Activated gamma-delta T cell (primary cell): ENCODE data around the gene GTF3C4.

Experiments
- DNase-seq: peaks from one replicate; lab custom pipeline; 2025; lab: John Stamatoyannopoulos, UW
- total RNA-seq, 2 donors: gene quantifications; one replicate each; lab custom pipeline; 2026; lab: John Stamatoyannopoulos, UW

Gene GTF3C4, protein sequence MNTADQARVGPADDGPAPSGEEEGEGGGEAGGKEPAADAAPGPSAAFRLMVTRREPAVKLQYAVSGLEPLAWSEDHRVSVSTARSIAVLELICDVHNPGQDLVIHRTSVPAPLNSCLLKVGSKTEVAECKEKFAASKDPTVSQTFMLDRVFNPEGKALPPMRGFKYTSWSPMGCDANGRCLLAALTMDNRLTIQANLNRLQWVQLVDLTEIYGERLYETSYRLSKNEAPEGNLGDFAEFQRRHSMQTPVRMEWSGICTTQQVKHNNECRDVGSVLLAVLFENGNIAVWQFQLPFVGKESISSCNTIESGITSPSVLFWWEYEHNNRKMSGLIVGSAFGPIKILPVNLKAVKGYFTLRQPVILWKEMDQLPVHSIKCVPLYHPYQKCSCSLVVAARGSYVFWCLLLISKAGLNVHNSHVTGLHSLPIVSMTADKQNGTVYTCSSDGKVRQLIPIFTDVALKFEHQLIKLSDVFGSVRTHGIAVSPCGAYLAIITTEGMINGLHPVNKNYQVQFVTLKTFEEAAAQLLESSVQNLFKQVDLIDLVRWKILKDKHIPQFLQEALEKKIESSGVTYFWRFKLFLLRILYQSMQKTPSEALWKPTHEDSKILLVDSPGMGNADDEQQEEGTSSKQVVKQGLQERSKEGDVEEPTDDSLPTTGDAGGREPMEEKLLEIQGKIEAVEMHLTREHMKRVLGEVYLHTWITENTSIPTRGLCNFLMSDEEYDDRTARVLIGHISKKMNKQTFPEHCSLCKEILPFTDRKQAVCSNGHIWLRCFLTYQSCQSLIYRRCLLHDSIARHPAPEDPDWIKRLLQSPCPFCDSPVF
- total RNA-seq = 42.9 to 49.1 reads per million in 2 donors

DNA sequence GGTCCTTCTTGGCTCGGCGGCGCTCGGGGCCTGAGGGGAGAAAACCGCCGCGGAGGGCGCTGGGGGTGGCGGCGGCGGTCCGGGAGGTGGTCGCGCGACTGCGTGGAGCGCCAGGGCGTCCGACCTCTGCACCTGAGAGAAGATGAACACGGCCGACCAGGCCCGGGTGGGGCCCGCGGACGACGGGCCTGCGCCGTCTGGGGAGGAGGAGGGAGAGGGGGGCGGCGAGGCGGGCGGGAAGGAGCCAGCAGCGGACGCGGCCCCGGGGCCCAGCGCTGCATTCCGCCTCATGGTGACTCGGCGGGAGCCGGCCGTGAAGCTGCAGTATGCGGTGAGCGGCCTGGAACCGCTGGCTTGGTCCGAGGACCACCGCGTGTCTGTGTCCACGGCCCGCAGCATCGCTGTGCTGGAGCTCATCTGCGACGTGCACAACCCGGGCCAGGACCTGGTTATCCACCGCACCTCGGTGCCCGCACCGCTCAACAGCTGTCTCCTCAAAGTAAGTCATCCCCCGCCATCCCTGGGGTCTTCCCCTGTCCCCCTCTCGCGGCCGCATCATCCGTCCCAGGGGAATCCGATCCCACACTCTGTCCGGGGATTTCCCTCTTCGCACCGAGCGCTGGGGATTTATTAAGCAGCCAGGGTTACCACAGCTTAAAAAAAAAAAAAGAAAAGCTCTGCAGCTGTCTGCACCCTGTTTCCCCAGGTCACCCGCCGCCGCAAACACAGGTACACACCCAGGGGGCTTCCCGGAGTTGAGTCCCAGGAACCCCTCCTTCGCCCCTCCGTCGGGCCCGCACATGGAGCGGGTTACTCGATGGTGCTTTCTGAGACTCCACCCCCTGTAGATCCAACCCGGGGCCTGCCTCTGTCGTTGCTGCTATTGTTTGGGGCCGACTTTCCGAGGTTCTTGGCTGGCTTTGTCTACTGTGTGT, at the start of gene GTF3C4:
Gene GTF3C4, plus strand, starts transcription at position 8 of the 935 bp plus-strand sequence. Its CDS starts 135 bp downstream, at position 143.
- DNase-seq = peak; percentile 81

DNA sequence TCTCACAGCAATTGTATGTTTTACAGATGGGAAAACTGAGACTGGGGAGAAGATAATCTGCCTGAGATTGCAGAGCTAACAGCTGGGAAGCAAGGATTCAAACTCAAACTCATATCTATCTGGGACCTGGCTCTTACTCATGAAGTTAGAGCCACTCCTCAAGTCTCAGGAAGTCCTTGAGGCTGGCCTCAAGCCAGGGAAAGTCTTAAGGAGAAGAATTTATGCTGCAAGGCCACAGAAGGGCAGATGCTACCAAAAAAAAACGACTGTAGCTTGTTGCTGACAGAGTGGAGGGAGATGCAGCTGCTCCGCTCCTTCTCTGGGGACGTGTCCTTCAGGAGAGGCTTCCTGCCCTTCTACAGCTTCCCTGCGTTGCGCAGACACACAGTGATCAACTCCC, 48.1 kb upstream of the GTF3C4 start:
- DNase-seq = no peak

DNA sequence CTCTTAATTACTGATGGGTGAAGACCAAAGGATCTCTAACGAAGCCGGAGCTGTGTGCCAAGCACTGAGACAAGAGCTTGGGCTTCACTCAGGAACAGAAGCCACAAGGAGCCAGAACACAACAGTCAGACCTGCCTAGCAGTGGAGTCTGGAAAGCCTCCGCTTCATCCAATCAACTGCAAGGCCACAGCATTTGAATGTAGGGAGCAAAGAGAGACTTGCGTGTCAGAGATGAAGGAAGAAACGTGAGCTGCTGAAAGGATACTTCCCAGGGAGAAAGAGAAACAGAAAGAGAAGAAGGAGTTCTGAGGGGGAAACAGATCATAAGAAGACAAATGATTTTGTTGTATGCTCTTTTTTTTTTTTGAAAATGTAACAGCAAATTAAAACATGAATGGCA, 44.0 kb upstream of the GTF3C4 start:
- no peak for DNase-seq

DNA sequence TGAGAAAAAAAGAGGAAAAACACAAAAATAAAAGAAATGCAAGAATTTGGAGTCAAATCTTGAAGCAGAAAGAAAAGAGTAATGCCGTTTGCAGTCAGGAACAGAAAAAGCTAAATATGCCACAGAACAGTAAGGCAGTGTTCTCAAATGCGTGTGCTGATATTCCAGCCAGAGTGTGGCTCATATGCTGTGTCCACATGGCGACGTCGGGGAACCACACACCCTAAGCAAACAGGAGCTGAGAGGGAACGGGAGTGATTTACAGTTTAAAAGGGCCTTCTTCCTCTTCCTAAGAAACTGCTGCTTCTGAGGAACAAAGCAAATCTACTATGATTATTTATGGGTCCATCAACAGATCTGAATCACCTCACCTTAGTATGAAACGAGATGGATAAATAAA, 43.2 kb upstream of the GTF3C4 start:
- DNase-seq = no peak

DNA sequence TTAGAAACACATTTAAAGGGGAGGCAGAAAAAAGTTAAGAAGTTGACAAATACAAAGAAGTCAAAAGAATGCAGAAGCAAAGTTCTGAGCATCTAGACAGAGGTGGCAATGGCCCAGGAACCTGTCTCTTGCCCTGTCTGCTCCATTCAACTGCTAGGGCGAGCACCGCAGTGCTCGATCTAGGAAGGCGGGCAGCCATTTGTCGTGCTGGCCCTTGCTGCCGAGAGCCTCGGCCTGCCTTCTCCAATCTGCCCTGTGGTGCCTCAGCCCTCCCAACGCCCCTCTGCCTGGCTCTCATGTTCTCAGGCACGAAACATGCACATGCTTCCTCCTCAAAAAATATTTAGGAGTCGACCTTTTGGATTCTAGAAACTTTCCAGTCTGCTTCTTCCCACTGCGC, 42.7 kb upstream of the GTF3C4 start:
- no peak for DNase-seq

DNA sequence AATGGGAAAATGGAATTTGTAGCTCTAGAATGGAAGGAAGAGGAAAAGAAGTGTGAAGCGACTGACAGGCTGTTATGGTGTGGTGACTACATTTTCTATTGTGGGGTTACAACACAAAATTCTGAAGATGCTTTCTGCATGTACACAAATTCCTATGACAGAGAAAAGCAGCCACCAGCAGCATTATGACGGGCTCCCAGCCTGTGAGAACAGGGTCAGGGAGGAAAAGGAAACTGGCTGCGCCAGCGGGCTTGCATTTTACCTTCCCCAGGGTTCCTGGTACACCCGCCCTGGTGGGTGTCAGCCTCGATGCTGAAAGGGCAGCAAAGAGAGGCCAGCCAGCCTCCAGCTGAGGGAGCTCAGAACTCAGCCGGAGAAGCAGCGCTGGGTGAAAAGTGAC, 41.5 kb upstream of the GTF3C4 start:
- no peak for DNase-seq

DNA sequence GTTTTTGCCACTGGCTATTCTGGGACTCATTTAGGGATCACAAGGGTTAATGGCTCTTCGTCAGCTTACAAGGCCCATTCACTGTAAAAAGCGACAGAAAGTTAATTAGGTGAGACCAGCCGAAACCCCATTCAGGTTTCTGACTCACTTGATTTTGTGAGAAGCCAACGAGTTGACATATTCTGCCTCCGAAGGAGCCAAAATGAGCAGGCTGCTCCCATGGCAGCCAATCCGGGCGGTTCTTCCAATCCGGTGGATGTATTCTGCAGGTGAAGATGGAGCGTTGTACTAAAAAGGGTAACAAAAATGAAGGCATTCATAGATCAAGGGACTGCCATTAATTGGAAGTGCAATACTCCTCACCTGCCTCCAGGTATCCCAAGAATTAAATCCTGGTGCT, 40.1 kb upstream of the GTF3C4 start:
- no peak for DNase-seq

DNA sequence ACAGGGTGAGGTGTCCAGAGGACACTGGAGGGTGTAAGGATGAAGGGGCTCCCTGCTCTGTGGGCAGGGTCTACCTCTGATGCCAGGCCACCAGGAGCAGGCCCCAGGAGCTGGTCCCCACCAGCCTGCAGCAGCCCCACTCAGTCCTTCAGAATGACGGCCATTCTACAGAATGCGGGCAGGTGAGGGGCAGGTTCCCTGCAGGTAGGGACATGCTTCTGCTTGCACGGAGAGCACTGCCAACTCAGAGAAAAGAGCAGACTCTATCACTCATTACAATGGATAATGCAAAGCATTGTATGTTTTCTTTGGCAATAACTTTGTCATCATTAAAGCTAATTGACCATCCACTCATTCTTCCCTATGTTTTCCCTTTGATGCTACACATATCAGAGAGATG, 39.5 kb upstream of the GTF3C4 start:
- no peak for DNase-seq

DNA sequence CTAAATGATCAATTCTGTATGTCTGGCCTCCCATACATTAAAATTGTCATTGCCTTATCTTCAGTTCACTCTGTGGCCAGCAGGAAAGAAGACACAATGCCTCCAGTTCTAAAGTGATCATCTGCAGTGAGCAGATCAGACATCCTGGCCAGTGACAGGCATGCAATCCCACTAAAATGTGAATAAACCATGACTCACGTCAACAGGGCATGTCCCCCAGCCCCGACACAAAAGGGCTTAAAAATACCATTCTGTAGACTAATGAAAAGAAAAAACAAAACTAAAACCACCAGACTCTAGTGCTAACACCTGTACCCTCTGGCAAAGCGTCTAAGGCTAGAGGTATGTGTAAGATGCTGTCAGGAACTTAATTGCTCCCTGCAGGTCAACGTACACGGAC, 39.0 kb upstream of the GTF3C4 start:
- DNase-seq = no peak

DNA sequence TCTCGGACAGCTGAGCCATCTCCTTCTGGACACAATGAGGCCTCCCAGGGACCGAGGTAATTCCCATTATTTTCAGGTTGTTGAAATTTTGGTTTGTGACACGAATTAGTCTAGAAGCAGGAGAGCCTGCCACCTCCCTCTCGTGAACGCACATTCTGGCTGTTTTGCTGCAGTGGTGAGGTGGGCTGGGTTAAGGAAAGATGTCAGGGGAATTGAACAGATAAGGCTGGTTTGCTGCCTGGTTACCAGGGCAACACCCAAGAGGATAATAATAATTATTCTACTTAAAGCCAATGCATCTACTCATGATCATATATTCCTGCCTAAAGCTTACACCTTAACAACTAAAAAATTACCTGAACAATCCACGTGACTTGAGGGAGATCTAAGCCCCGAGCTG, 38.6 kb upstream of the GTF3C4 start:
- DNase-seq = no peak

DNA sequence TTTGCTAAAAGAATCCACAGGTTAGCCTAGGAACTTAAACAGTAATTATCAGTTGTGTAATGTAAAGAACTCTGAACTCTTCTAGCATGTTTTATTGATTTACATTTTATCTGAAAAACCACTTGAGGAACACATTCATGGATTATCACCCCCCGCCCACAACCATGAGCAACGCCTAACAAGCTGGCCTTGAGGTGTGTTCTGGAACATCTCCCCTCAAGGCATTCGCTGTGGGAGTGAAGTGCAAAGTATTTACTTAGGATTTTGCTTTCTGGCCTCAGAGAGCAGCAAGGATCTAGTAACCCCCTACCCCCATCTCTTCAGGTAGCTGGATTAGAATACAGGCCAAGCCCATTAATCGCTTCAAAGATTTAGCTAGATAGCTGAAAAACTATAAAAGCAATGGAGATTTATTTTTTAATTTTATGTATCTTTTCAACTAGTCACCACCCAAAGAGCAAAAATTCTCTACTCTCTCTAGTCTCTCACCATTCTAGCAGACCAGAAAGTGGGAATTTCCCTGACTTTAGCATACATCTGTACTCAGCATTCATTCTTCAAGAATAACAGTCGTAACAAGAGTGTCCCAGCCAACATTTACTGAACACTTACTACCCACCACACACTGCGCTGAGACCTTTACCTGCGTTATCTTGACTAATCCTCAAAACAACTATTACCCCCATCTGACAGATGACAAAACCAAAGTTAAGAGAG, 37.7 kb upstream of the GTF3C4 start:
- no peak for DNase-seq

DNA sequence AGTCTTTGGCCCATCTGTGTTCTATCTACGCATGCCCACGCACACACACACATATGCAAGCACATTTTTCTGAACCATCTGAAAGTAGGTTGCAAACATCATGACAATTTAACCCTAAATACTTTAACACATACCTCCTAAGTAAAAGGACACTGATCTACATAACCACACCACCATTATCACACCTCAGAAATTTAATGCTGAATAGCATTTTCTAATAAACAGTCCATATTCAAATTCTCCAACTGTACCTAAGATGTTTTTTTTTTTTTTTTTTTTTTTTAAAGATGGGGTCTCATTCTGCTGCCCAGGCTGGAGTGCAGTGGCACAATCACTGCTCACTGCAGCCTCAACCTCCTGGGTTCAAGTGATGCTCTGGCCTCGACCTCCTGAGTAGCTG, 35.9 kb upstream of the GTF3C4 start:
- DNase-seq = no peak

DNA sequence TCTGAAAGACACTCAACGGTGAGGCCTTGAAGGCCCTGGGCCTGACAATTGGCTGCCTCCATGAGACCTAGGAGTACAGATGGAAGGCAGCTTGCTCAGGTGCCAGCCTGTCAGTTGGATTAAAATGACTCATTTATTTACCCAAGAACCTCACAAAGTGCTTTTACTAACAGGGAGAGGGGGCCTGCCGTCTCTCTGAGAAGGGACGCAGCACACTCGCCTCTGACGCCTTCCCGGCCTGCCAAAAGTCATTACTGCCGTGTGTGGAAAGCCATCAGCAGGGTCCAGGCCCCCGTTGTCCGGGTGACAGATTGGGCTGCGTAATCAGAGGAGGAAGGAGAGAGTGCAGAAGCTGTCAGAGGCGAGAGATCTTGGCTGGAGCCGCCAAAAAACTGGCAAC, 32.9 kb upstream of the GTF3C4 start:
- no peak for DNase-seq

DNA sequence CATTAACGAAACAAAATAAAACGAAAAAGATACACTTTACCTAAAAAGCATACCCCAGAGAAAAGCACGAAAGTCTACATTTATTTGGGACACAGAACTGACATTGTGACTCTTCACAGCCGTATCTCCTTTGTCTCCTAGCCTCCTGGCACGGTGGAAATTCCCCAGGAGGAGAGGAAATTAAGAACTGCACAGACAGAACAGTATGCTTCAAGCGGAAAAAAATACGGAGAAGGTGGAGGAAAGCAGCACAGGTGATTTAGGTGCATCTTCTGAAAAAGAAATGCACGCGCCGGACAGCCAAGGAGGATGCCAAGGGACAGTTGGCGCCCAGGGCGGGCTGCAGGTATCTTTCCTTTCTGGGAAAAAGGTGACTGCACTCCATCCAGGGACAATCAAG, 32.5 kb upstream of the GTF3C4 start:
- no peak for DNase-seq

DNA sequence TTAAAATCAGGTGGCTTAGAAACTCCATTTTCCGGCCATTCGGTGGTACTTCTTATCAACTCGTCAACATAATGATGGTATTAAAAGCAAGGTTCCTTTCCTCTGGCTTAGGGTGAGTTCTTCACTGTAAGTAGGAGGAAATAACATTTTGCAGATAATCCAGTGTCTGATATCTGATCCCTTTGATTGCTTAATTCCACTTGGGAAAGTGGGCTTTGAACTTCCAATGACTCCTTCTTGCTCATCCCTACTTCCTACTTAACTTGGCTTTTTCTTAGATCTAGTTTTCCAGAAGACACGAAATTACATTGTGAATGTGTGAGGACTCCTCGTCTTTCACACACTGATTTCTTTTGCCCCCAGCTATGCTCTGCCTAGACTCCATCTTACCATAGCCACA, 32.0 kb upstream of the GTF3C4 start:
- DNase-seq = no peak

DNA sequence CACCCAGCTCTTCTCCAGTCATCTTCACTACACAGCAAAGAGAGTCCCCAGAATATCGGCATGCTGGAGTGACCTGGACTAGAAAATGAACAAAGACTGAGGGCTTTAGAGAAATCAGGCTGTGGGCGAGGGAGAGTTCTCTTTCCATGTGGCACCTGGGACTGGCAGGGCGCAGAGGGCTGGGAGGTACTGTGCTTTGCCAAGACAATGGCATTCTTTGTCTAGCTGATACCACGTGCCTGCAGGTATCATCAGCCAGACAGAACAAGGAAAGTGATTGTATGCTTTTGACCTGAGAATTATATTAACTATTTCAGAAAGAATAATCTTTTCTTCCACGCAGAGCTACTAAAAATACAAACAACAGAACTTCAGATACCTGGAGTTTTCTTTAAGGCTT, 30.9 kb upstream of the GTF3C4 start:
- no peak for DNase-seq

DNA sequence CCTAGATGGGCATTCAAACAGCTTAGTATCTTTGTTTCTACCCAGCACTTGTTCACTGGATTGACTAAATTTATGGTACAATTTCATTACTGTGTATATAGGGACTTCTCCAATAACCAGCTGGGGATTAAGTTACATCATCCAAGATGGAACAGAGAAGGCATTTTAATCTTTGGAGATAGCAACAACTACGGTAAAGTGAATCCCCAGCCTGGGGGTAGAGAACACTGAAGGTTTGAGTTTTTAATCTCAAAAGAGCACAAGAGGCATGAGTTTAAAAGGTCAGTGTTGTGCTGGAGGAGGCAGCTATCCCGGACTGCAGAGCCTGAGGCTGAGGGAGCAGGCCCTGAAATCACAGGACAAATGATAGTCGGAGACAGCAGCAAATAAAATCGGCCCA, 29.0 kb upstream of the GTF3C4 start:
- DNase-seq = no peak

DNA sequence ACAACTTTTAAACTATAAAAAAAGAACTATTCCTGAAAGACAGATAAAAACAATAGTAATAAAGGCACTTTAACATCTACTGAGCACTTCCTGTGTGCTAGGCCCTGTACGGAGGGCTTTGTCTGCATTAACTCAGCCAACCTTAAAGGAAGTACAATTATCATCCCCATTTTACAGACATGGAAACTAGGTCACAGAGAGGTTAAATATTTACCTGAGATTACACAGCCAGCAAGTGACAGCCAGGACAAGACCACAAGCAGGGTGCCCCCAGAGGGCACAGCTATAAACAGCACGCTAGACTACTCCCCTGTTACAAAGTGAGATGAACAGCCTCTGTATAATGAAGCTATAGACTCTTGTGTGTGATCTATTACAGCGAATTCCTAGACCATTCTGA, 26.0 kb upstream of the GTF3C4 start:
- DNase-seq = no peak

DNA sequence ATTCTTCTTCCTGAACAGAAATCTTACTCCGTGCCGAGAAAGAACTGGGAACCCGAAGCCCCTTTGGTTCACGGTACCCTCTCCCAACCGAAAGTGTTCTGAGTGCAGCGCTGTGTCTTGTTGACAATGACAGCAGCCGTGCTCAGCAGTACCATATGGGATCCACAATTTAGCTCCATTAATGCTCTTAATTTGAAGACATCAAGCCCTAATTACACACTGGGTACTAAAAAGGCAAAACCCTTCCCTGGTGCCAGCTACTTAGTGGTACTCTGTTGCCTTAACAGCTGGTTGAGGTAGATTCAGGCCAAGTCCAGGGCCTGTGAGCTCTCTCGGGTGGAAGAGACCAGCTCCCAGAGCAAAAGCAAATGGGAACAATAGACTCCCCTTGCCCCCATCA, 25.0 kb upstream of the GTF3C4 start:
- no peak for DNase-seq

DNA sequence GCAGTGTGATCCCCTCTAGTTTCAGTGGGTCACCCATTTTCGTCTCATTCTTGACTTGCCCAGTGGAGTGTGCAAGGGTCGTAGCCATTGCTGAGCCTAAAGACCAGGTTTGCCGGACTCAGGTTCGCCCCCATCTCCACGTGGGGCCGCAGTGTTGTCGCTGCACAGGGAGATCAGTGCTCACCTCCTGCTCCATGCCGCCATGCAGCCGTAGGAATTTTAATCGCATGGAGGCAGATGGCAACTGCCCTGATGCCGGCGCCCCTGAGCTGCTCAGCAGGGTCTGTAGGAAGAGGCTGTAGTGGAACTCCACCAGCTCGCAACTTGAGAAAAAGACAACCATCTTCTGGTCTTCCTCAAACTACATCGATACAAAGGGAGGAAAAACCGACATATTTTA, 24.6 kb upstream of the GTF3C4 start:
- no peak for DNase-seq

DNA sequence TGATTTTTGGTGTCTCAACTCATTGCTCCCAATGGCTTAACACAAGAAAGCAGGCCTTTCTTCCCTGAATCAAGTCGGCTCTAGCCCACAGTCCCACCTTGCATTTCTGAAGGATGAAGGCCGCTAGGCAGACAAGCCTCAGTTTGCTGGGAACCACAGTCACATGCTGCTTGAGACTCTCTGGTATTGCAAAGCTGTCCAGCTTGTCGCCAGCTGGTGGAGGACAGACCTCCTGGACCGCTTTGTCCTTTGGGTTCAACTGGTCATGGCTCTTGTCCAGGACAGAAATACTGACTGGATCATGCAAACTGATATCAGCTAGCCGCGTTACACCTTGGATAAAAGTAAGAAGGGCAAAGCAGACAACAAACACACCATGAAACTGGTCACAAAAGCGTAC, 23.5 kb upstream of the GTF3C4 start:
- no peak for DNase-seq

DNA sequence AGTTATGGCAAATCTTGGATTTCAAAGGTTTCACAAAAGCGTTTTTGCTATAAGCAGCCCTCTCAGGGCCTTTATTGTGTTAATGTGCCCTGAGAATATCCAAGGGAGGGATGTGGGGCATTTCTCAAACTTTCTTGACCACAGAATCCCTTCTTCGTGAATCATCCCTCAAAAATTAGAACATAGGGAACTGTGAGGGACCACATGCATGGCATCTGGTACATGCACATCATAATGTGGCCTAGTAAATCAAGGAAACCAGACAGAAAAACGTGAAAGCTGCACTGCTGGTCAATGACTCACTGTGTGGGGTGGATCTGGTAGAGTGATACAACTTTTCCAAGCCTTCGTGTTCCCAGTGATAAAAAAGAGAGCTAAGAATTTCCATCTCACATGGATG, 22.9 kb upstream of the GTF3C4 start:
- DNase-seq = no peak
